HG02938 (cell line): ENCODE results near the gene SAFB.

Experiments used
- ATAC-seq: cut with Tn5 transposase; IDR thresholded peaks from one replicate; pipeline ENCODE4 v1.9.1; 2021; ENCODE audit warnings: mild to moderate bottlenecking, moderate library complexity; ENCODE audit not compliant: unreplicated experiment

SAFB gene

DNA sequence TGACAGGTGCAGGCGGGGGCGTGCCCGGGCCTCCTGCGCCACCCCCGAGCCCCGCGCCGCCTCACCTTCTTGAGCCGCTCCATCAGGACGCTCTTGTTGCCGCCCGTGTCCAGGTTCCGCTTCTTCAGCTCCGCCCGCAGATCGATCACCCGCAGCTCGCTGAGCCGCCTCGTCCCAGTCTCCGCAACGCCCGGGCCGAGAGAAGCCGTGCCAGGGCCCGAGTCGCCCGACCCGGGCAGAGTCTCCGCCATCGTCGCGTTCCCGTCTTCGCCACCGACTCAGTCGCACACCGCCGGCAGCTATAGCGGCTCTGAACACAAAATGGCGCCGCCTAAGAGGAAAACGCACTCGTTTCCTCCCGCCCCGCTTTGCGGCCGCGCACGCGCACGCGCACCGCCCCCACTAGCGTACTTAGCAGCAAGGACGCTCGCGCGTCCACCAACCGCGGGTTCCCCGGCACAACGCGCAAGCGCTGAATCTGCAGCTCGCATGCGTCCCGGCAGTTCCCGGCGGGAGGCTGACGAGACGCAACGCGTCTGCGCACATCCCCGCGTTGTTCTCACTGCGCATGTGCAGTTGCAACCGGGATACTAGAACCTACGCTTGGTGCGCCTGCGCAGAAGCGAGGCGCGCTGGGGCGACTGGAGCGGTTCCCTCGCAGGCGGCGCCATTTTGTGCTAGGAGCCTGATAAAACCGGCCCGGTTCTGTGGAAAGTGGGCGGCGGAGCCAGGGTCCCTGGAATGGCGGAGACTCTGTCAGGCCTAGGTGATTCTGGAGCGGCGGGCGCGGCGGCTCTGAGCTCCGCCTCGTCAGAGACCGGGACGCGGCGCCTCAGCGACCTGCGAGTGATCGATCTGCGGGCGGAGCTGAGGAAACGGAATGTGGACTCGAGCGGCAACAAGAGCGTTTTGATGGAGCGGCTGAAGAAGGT, at the start of gene SAFB, which contains the start of gene SAFB2:
SAFB (plus strand) TSS at position 619 of the 932 bp plus-strand sequence; CDS start at position 742, 123 bp downstream.
SAFB2 (minus strand) TSS at position 312 of the 932 bp plus-strand sequence; CDS start at position 251, 61 bp downstream.
- peak; percentile 82 for ATAC-seq

DNA sequence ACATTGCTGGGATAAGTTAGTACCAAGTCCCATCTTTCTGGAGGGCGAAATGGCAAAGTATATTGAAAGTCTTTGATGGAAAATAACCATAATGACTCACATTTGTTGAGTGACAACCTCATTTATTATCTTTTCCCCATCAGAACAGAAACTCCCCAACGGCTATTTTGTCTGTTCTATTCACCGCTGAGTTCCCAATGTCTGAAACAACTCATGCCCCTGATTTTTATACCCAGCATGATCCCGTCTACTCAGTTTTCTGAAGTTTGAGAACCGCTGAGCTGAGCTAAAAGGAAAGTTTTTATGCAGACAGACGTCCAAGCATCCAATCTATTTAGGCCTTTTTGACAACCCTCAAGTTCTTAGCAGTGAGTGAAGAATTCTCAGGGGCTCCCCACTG, 47.3 kb upstream of the SAFB start:
- ATAC-seq, result no peak

DNA sequence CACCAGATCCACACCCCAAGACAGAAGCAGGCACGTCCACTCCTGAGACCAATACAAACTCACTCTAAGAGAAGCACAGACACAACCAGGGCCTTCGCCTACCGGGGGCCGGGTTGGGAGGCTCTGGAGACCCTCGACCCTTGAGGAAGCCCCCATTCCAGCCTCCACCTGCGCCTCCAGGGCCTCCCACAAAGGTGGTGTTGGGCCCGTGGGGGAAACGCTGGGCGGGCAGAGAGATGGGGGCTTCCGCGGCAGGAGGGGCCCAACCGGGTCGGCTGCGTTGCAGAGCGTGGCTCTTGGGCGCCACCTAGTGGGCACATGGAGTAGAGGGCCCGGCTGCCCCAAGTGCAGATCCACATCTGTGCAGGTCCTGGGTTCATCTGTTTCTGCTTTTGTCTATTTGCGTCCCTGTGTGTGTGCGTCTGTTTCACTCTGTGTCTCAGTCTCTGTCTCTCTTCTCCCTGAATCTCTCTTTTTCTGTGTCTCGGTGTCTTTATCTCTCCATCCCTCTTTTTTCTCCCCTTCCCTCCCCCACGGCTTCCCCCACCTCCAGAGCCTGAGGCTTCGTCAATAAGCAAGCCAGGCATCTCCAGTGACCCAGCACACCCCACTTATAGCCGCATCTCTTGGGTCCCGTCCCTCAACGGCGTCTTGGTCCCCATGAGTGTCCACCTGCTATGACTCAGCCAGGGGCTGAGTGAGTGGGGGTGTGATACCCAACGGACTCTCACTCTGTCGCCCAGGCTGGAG, 44.6 kb upstream of the SAFB start:
- ATAC-seq, result no peak

DNA sequence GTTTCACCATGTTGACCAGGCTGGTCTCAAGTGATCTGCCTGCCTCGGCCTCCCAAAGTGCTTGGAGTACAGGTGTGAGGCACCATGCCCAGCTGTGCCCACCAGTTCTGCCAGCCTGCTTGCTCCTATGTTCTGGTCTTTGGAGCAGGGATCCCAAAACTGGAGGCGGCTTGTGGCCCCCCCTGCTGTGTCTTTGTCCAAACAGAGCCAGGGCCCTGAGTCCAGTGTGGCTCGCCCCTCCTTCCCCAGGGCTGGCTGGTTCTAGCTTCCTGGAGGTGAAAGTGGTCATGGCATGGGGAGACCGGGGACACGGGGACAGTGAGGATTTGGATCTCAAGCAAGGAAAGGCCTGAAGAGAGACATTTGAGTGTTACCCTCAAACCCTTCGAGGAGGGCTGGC, 43.6 kb upstream of the SAFB start:
- ATAC-seq, result no peak

DNA sequence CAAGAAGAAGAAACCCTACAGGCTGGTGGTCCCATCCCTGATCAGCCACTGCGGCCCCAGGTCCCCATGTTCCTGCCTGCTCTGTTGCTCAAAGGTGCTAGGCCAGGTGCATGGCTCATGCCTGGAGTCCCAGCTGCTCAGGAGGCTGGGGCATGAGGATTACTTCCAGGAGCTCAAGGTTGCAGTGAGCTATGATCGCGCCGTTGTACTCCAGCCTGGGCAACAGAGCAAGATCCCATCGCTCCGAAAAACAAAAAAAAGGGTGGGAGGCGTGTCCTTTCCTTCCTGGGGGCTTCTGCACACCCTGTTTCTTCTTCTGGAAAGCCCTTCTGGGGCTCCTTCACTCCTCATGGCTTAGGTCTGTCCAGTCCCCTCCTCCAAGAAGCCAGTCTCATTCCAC, 43.2 kb upstream of the SAFB start:
- no peak for ATAC-seq

DNA sequence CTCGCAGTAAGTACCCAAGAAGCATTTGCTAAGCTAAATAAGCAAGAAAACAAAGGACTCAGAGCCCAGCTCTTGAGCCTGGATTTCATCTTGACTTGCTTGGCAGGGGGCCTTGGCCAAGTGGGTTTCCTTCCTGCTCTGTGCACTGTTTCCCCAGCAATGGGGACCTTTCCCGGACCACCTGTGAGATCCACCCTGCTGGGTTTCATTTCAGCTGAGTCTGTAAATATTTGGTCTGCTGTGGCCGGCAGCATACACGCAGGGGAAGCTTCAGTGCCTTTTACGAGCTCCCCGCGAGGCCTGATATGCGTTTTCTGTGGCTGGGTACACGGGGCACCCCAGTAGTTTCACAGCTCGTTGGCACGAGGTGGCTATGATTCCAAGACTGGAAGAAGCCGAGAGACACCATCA, 42.7 kb upstream of the SAFB start:
- no peak for ATAC-seq

DNA sequence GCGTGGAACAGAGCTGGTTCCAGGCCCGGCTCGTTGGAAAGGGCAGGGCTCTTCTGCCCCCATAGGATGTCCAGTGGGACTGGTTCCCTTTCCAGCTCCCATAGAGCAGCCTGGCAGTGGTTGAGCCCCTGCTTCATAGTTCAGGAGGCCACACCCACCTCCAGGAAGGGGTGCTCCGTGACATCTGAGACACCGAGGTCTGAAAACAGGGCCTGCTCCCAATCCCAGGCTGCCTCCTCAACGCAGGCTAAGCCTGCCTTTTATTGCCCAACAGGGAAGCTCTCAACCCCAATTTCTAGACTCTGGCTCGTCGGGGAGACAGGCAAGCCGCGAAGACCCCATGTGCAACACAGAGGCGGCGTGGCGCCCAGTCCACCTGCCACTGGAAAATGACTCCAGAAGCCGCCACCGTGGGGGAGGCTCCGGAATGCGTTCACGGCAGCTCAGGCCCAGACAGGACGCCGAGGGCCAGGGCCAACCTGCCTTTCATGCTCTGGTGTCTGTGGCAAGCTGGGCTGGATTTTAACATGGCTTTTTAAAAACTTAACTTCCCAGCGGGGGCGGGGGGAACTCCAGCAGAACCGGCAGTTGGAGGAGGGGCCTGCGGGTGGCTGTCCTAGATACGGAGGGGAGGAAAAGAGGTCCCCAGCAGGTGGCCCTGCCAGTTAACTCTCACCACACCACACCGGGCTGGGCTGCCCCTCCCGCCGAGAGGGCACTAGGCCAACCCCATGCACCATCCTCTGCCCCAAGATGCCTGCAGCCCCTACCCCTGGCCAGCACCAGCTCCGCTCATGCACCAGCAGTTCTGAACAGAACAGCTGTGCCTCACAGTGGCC, 37.2 kb upstream of the SAFB start:
- no peak for ATAC-seq

DNA sequence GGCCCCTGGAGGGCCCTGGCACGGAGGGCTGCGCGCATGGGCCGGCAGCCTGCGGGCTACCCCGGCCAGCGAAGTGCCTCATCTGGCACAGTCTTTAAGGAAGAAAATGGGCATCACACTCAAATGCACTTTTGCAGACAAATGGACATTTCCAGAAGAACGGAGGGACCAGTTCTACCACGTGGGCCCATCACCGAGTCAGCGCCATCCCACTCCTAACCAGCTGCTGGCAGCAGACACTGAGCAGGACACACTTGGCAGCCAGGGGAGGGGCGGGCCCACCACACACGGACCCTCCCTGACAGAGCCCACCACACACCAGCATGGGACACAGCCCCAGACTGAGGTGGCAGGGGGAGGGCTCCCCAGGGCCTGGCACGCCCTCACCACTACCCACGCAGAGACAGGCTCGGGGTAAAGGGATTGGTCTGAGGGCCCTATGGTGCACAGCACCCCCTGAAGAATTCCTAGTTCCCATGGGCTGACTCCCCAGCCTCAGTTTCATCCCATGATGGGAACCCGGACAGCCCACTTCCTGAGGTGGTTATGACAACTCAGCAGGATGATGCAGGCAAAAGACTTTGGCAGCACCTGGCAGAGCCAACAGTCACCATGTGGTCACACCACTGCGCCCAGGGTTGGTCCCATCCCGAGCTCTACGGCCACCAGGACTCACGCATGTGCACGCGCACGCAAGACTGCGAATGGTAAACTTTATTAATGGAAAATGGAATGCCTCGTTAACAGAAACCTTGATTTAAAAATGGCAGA, 36.4 kb upstream of the SAFB start:
- ATAC-seq, result no peak

DNA sequence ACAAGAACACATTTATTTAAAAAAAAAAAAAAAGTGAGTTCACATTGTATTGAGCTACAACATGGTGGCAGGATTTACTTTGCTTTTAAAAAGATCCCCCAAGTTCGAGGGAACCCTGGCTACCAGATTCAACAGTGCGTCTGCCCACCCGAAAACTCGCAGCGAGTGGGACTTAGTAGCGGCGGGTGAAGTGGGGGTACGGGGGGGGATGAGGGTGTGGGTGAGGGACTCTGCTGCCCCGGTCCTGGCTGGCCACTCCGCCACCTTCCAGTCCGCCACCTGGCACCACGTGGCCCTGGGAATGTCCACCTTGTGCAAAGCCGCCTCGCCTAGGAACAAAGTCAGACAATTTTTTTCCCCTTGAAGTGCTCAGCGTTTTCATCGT, 35.8 kb upstream of the SAFB start:
- no peak for ATAC-seq

DNA sequence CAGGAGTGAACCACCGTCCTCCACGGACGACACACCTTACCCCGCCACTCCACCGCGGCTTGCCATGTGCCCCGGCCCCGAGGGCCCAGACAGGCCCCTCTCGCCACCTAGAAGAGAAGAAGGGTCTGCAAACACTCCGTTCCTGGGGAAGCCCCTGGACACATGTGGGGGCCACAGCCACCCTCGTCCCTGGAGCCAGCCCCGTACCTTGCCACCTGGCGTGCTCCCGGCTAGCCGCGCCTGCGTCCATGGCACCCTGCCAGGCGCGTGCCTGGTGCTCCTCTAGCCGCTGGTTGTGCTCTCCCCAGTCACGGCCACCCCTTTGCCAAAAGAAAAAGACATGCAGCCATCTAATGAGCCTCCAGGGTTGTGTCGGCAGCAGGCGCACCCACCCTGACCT, 35.2 kb upstream of the SAFB start:
- no peak for ATAC-seq

DNA sequence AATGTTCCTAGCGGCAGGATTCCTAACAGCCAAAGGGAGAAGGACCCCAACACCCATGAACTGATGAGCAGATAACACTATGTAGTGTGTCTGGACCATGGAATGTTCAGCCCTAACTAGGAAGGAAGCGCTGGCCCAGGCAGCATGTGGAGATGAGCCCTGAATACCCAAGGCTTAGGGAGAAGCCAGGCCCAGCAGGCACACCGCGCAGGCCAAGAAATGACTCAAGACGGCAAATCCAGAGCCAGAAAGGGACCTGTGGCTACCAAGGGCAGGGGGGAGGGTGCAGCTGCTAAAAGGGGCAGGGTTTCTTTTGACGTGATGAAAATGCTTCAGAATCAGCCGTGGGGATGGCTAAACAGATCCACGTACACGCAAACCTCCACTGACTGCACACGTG, 34.4 kb upstream of the SAFB start:
- no peak for ATAC-seq

DNA sequence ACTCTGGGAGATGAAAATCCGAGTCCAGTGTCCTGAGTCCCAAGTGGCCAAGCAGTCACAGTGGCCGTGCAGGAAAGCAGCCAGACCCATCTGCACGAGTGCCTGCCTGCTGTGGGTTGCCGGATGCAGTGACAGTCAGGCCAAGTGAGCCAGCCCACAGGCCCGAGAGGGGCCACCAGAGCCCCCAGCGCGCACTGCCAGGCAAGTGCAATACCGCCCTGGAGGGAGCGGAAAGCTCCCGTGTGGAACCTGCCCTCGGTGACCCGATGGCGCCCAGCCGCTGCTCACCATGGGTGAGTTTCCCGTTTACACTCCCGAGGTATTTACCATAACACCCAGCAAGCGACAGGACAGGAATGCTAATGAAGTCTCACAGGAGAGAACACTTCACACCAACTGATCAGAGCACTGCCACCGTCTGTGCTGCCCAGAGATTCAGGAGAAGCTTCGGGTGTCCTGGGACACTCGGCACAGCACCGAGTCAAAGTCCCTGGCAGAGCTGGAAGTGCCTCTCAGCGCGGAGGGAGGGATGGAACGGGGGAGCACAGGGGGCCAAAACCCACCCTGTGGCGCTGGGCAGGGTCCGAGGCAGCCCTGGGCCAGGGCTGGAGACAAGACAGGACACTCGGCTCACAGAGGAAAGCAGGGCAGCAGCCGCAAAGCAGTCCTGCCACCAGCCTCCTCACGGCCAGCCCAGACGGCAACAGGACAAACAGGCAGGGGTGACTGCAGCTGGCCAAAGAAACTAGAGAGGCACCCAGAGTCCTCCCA, 33.8 kb upstream of the SAFB start:
- ATAC-seq, result no peak

DNA sequence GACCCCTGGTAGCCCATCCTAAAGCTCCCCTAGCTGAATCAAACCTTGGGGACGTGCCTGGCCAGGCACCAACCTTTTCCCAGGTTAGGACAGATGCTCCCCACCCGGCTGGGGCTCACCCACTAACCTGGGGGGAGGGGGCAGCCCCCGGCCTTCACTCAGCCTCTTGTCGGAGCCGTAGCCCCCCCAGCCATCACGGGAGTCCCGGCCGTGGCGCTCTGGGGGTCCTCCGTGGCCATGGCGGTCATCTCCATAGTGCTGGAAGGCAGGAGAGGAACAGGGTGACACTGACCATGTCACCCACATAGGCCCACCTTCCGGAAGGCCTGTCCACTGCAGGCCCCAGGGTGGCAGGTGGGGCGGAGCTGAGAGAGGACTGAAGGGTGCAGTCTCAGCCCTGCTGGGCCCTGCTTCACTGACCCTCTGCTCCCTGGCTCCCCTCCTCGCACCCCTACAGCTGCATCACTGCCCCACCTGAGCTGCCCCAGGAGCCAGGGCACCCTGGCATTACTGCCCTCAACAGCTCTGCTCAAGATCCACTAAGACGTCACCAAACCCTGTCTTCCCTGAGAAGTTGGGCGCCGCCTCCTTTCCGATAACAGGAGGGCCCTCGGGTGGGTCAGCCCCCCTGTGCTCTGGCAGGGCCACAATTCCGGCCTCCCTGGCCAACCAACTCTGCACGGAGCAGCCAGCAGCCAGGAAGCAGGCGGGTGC, 32.6 kb upstream of the SAFB start:
- ATAC-seq, result no peak

DNA sequence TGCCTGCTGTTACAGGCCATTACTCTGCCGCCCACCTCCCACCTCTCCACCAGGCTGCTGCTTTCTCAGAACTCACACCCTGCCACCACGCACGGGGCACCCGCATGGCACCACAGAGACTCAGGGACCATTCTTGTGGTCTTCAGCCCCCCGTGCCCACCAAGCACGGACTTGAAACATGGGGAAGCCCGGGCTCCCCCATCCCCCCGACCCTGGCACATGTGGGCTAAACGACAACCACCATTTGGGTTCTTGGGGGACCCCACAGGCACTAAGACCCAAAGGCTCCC, 32.1 kb upstream of the SAFB start:
- ATAC-seq, result no peak

DNA sequence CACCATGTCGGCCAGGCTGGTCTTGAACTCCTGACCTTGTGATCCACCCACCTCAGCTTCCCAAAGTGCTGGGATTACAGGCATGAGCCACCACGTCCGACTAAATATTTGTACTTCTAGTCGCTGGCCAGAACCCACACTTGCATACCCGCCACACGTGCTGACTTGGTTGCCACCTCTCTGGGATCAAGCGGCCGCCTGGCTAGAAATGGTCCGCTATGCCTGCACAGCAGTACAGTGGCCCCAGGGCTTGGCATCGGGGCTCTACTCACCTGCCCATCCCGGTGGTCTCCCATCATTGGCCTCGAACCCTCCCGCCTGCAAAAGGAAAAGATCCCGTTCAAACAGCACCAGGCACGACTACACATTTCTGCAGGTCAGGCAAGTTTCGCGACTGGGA, 31.4 kb upstream of the SAFB start:
- no peak for ATAC-seq

DNA sequence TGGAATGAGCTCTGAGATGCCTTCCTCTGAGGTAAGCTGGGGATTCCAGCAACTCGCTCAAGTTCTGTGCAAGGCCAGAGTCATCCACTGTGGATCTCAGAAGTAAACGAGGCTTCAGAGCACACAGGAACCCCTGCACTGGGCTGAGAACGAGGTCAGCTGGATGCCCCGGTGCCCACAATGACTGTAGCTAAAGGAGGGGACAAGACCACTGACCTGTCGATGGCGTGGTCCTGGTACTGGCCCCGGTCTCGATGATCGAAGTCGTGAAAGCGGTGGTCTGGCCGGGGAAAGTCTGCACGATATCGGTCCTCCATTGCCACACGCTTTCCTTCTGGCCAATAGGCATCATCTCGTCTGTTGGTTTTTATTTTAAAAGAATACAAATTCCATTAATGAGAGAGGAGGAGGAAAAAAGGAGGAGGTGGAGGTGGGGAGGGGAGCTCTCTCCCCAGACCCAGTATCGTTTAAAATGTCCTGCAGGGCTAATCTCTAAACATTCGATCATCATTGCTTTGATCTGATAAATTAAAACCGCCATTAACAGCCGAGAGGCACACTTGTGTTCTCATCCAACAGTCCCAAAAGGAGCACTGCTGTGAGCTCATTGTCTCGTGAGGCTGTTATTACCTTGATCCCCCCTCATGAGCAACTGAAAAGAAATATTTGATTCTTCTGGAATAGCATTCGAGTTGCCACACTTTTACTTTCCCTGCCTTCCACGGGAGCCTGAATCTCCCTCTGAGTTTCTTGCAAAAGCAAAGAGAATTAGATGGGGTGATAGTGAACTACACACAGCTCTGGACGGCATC, 30.1 kb upstream of the SAFB start:
- ATAC-seq, result no peak

DNA sequence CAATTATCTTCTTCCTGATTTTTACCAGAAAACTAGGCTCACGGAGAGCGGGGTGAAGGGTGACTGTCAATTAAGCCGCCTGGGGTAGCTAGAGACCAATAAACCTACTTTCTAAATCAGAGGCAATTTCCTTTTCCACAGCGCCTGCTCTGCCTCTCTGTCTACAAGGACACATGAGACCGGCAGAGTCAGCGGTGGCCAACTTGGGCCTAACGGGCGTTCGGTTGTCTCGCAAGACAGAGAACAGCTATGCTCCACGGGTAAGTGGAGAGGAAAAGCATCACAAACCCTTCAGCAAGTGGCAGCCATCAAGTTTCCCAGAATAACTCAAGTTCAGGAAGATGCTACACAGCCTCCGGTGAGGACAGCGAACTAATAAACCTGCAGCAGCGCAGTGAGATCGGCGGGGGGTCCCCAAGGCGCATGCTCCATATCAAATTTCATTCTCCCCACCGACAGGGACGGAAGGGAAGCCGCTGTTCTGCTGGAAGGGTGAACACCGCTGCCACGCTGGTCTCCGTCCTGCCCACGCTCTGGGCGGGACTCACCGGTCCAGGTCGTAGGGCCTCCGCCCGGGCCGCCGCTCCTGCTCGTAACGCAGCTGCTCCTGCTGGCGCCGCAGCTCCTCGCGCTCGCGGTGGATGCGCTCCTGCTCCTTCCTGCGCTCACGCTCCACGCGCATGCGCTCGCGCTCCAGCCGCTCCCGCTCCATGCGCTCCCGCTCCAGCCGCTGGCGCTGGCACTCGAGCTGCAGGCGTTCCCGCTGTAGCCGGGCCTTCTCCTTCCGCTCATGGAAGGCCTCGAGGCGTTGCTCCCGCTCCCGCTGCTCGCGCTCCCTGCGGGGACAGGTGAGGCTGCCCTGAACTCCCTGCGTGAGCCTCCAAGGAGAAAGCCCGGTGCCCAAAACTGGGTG, 29.3 kb upstream of the SAFB start:
- ATAC-seq, result no peak
